Motor neuron (in vitro differentiated cells): ENCODE data around the gene AAGAB. TPM values are rescaled to one million over a fixed set of nuclear protein-coding genes. Genes with fewer than 3 reads are reported as not detected.
A peak's percentile ranks its signal among the peaks of the same experiment; 100 is the strongest.

Source experiments
- ATAC-seq, 8 experiments: fragments of 200-7000 bp; cut with Tn5 transposase; replicated peaks in 6 of 8; 2 replicates each; pipeline ENCODE4 v1.8.0; 2021; ENCODE audit warnings: mild to moderate bottlenecking in 8 of 8, moderate library complexity in 8 of 8
- H3K27ac ChIP-seq, 2 donors: fragments of 250-450 bp; sonication (Bioruptor Pico); 2 replicates each; pipeline ENCODE4 v1.9.0; 2021; ENCODE audit warnings: antibody characterized with exemption in 2 of 2, mild to moderate bottlenecking in 2 of 2, moderate library complexity in 1 of 2
- H3K4me1 ChIP-seq, 2 donors: fragments of 250-450 bp; sonication (Bioruptor Pico); replicated peaks in 1 of 2; 2 replicates each; pipeline ENCODE4 v1.6.1; 2021; ENCODE audit warnings: antibody characterized with exemption in 2 of 2, mild to moderate bottlenecking in 2 of 2, moderate library complexity in 1 of 2
- H3K4me3 ChIP-seq, 5 donors: fragments of 250-450 bp; sonication (Bioruptor Pico); 2 replicates each; pipeline ENCODE4 v1.9.0; 2021; ENCODE audit warnings: antibody characterized with exemption in 5 of 5, mild to moderate bottlenecking in 5 of 5, moderate library complexity in 4 of 5
- WGBS, 10 experiments: fragments of 450-650 bp; shearing (Covaris generic); methylation state at CpG; one replicate each; pipeline ENCODE4 v1.0.0; 2022; 5-methylcytosine and 5-hydroxymethylcytosine counted together
- in situ Hi-C, 9 experiments: fragments of 400-800 bp; cut with MboI; loops; one replicate each; pipeline ENCODE4 v1.15.0; 2021; ENCODE audit warnings: low sequenced_read_pairs in 9 of 9, low pct_unique_long_range_greater_than_20kb in 2 of 9; ENCODE audit not compliant: unreplicated experiment in 9 of 9
- total RNA-seq, 8 experiments: library from RNA; unstranded; fragments of 300-600 nt; gene quantifications; 2 replicates each; pipeline versions ENCODE4 v1.2.3 to v1.2.4, GENCODE V29; 2022

AAGAB gene
- total RNA-seq, 8 experiments from 2014 or later = 32.9 to 72.1 (median 41.5) TPM

DNA sequence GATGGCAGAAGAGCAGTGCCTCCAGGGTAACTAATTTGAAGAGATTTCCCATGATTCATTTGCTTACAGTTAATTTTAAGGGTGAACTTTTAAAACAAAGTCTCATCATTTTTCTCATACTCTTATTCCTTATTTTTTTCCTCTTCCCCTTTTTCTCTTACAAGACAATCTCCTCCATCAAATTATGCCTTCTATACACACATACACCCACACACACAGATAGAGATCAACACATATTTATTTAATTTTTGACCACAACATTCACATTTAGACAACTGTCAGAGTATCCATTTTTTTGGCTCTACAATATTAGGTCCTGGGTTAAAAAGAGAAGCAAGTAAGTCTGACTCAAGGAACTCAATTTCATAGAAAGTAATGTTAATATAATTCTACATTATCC is 37.6 kb downstream of the AAGAB start:
- in situ Hi-C loops = no loop called here
- Histone ChIP-seq H3K27ac (no peak overlapping the region), H3K4me3 (no peak overlapping the region), H3K4me1 (no peaks in the 10 kb centered on the region)
- ATAC-seq = no peak

DNA sequence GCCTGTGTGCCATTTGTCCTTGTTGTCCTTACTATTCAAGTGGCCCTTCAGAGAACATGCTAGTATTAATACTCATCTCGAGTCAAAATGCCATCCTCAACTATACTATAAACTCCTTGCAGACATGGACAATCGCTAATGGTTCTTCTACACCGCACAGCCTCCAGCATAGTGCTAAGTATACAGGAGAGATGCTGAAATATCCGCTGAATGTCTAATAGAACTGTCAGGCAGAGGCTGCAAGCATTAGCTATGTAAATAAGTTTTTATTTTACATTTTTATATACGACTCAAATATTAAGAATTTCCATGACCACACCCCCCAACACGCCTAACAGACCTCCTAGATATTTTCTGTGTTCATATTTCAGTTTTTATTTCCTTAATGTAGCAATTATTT is 39.4 kb downstream of the AAGAB start:
- no peak overlapping the region for H3K27ac ChIP-seq
- in situ Hi-C loops = no loop called here
- no peaks in the 10 kb centered on the region for H3K4me1 ChIP-seq
- peak in 2 of 8 experiments; percentile 23 to 91 for ATAC-seq
- H3K4me3 ChIP-seq = no peak overlapping the region
- 7 to 97% (median 71%) methylated on average over 1 to 6 of the region's 6 CpGs for WGBS, 10 experiments

DNA sequence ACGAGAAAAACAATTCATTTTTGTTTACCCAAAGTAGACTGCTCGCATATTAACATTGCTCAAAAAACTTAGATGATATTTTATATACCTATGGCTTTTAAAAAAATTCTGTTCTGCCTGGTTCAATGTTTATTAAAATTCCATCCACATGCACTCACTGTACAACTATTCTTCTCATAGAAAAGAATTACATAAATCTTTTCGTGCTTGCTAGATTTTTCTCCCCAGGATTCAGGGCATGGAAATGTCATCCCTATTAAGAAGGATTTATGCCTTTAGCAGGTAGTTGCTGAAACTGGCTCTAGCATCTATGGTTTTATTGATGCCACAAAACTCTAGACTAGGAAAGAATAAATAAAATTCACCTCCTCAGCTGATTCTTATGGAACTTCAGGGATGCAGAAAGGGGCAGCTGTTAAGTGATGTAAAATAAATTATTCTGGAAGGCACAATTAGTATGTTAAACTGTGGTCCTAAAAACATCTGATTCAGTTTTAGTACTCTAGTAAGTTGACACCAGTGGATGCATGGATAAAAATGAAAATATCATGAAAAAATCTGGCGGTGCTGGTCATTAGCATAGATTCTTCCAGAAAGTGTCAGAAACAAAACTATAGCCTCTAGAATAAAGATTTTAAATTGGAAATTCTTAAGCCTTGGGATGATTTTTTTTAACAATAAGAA is 41.6 kb downstream of the AAGAB start:
- Histone ChIP-seq H3K4me1 (no peaks in the 10 kb centered on the region), H3K27ac (no peak overlapping the region), H3K4me3 (no peak overlapping the region)
- WGBS, 10 experiments = 55 to 100% (median 87%) methylated on average over 2 to 4 of the region's 4 CpGs; no CpG with 5 or more reads in 1 of the 10 experiments
- ATAC-seq = peak in 4 of 8 experiments; percentile 32 to 79 (median 58)
- in situ Hi-C loops = no loop called here

- ATAC-seq = no peak
- no peak overlapping the region for H3K27ac ChIP-seq
- in situ Hi-C loops = no loop called here
Measured at GRCh38 chr15:67210555-67211168, 43.8 kb downstream of the AAGAB start.

DNA sequence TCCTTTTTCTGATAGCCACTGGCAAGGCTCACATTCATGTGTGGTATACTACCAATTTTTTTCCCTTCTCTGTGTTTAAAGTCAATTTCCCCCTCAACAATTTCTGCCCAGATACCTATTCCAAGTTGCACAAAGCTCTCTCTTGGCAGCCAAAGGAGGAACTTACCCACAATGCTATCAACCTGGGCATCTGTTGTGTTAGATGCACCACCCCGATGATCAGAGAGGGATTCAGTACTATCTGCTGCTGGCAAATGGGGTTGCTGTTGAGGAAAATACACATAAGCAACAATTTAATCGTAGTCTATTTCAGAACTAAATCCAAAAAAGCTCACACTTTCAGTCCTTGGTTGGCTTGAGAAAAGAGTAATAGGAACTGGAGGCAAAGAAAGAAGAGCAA is 46.1 kb downstream of the AAGAB start:
- in situ Hi-C loops = no loop called here
- Histone ChIP-seq H3K4me1 (no peaks in the 10 kb centered on the region), H3K4me3 (no peak overlapping the region), H3K27ac (no peak overlapping the region)
- WGBS, 10 experiments = 43 to 100% (median 92%) methylated on average over 1 to 2 of the region's 2 CpGs; no CpG with 5 or more reads in 2 of the 10 experiments
- no peak for ATAC-seq

More at GRCh38 chr15:67210555-67211168, 43.8 kb downstream of the AAGAB start:
- H3K4me3 ChIP-seq = no peak overlapping the region
- no peaks in the 10 kb centered on the region for H3K4me1 ChIP-seq
- WGBS, 10 experiments = 88 to 100% (median 96%) methylated on average over 1 to 5 of the region's 5 CpGs; no CpG with 5 or more reads in 2 of the 10 experiments

GRCh38 chr15:67207555-67208207 is 46.8 kb downstream of the AAGAB start:
- no peak overlapping the region for H3K27ac ChIP-seq
- H3K4me1 ChIP-seq = no peaks in the 10 kb centered on the region
- WGBS, 10 experiments = 86 to 100% (median 100%) methylated on average over 1 to 3 of the region's 3 CpGs
- no peak overlapping the region for H3K4me3 ChIP-seq
- no peak for ATAC-seq
- in situ Hi-C loops = no loop called here

DNA sequence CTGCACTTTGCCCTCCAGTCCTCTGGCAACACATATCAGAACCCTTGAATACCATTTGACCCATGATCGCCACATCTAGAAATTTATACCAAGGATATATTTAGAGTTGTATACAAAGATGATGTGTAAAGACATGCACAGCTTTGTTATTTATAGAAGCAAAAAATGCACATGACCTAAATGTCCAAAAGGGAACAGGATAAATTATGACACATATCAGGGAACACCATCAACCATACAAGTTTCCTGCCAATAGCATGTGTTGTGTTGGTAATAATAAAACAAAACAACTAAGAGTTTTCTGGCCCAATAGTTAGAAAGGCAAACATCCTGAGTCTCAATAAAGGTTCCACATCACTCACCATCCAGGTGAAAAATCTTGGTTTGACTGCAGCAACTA is 51.5 kb downstream of the AAGAB start:
- in situ Hi-C loops = no loop called here
- Histone ChIP-seq H3K4me1 (no peaks in the 10 kb centered on the region), H3K4me3 (no peak overlapping the region), H3K27ac (no peak overlapping the region)
- no peak for ATAC-seq
- 83 to 100% (median 100%) methylated on average over 1 of the region's 1 CpG; no CpG with 5 or more reads in 5 of the 10 experiments for whole genome bisulfite sequencing, 10 experiments

GRCh38 chr15:67202091-67202490 is 52.4 kb downstream of the AAGAB start:
- in situ Hi-C loops = no loop called here
- no peak overlapping the region for H3K27ac ChIP-seq
- 75 to 100% (median 95%) methylated on average over 2 of the region's 2 CpGs; no CpG with 5 or more reads in 5 of the 10 experiments for WGBS, 10 experiments
- H3K4me1 ChIP-seq = no peaks in the 10 kb centered on the region
- no peak overlapping the region for H3K4me3 ChIP-seq
- ATAC-seq = no peak

DNA sequence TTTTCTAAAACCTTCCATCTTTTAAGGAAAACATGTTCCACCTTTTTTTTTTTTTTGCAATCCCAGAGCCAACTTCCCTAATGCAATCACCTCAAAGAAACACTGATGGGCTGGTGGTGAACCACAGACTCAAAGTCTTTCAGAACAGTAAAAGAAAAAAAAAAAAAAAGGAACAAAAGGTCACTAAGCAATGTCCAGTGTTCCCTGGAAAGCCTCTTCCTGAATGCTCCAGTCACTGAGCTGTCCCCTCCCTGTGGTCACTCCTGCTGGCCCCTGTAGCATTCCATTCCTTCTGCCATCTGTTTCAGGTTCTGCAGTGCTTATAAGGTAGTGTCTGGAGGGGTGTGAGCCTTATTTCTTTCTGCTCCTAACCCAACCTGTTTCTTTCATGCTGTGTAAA is 53.3 kb downstream of the AAGAB start:
- in situ Hi-C loops = no loop called here
- ATAC-seq = peak in 2 of 8 experiments; percentile 12 to 27
- H3K4me3 ChIP-seq = no peak overlapping the region
- no peaks in the 10 kb centered on the region for H3K4me1 ChIP-seq
- H3K27ac ChIP-seq = no peak overlapping the region

DNA sequence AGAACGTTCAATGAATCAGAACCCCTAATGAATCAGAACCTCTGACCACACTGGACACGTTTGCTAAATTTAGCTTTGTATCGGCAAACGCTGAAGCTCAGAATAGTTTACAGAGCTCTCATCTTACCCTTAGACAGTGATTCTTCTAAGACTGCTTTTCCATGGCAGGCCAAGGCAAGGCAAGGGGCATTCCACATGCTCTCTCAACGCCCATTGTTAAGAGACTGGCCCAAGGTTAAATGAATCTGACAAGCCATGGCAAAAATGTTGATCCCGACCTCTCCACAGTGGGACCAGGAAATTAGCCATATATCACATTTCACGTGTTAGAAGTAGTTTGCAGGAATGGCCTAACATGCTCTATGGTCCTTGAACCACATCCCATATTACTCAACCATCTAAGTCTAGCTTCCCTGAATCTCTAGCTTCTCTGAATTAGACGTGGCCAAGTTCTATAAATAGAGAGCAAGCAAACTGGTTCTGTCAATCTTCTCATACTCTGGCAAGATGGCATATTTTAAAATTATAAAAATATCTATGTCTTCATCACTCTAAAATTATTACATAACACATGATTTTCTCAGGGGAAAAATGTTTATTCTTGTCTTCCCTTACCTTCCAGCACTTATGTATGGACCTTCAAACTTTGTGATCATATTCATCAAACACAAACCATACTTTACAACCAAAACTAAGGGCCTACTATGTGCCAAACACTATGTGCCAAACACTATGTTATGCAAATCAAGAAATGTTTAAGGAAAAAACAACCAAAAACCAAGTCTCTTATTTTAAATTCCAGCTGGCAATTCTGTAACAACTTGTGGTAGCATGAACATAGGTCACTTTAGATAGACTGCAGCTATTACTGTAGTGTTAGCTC is 54.3 kb downstream of the AAGAB start:
- in situ Hi-C loops = no loop called here
- ATAC-seq = peak in 1 of 8 experiments; percentile 9
- WGBS, 10 experiments = 42 to 100% (median 74%) methylated on average over 1 to 8 of the region's 8 CpGs; no CpG with 5 or more reads in 1 of the 10 experiments
- Histone ChIP-seq H3K27ac (no peak overlapping the region), H3K4me3 (no peak overlapping the region), H3K4me1 (no peaks in the 10 kb centered on the region)

- ATAC-seq = no peak
- Histone ChIP-seq H3K4me3 (no peak overlapping the region), H3K27ac (no peak overlapping the region), H3K4me1 (no peaks in the 10 kb centered on the region)
- in situ Hi-C loops = no loop called here
- WGBS, 10 experiments = 47 to 100% (median 92%) methylated on average over 1 to 4 of the region's 4 CpGs; no CpG with 5 or more reads in 1 of the 10 experiments
Measured at GRCh38 chr15:67199391-67199790, 55.1 kb downstream of the AAGAB start.

DNA sequence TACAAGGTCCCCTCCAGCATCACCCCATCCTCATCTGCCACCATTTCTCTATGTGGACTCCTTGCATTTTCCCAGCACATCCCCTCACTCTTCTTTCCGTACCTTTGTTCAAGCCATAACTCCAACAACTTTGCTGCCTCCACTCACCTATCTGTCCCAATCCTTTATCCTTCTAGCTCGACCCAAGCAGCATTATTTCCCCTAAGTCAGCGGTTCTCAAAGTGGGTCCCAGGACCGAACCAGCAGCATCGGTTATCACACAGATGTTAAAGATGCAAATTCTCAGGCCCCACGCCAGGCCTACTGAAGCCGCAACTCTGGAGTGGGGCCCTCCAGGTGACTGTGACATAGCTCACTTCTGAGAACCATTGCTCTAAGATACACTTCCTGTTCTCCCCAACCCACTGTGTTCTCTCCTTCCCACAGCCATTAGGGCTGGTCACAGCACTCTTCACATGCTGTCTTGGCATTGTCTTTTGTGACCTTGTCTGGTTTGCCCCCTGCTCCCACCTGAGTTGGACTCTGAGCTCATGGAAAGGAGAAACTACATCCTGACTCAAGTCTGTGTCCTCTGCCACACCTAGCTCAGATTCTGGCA is 56.2 kb downstream of the AAGAB start:
- H3K27ac ChIP-seq = no peak overlapping the region
- whole genome bisulfite sequencing, 10 experiments = 85 to 100% (median 94%) methylated on average over 1 to 6 of the region's 7 CpGs; no CpG with 5 or more reads in 2 of the 10 experiments

More for the DNA sequence above, 56.2 kb downstream of the AAGAB start:
- in situ Hi-C loops = no loop called here
- ATAC-seq = peak in 1 of 8 experiments; percentile 3
- H3K4me3 ChIP-seq = no peak overlapping the region
- H3K4me1 ChIP-seq = no peaks in the 10 kb centered on the region
